Tibial artery (tissue), 4 donors: Measurements from ENCODE around the gene SCYGR1.
"Not testable (repeated sequence)": the region's sequence is repeated elsewhere in the genome, so short reads cannot be mapped to it uniquely, and the experiment has no call there.

ENCODE experiments used
- DNase-seq, 2 donors: peaks; one replicate each; pipeline ENCODE4 v3.0.0-alpha.2; 2019
- H3K27ac ChIP-seq, 2 donors: fragments of 200-600 bp; sonication (generic) in 1 of 2; 1 replicate in 1 of 2; 2 replicates in 1 of 2; pipeline ENCODE4 v1.5.1; 2018 to 2019; ENCODE audit warnings: mild to moderate bottlenecking in 1 of 2
- H3K27me3 ChIP-seq, 2 donors: fragments of 200-600 bp; sonication (generic) in 1 of 2; one replicate each; pipeline versions ENCODE4 v1.5.1 to v1.6.0; 2016 to 2019
- H3K36me3 ChIP-seq, 3 donors: fragments of 200-600 bp; sonication (generic) in 2 of 3; one replicate each; pipeline ENCODE4 v1.5.1; 2016 to 2019; ENCODE audit warnings: mild to moderate bottlenecking in 2 of 3
- H3K4me1 ChIP-seq, 4 donors: fragments of 200-600 bp; sonication (generic) in 2 of 4; 1 replicate in 3 of 4; 2 replicates in 1 of 4; pipeline ENCODE4 v1.5.1; 2016 to 2019
- H3K4me3 ChIP-seq, 2 donors: fragments of 200-600 bp; sonication (generic) in 1 of 2; 1 replicate in 1 of 2; 2 replicates in 1 of 2; pipeline ENCODE4 v1.5.1; 2018 to 2019; ENCODE audit warnings: mild to moderate bottlenecking in 2 of 2
- H3K9me3 ChIP-seq, 3 donors: fragments of 200-600 bp; sonication (generic) in 1 of 3; one replicate each; pipeline ENCODE4 v1.5.1; 2016 to 2019
- intact Hi-C: fragments of 100-400 bp; cut with DNase I; formaldehyde crosslinking; loops from one replicate; pipeline ENCODE4 v1.15.0; 2023; ENCODE audit warnings: low total_unique reads
- TF ChIP-seq, protein P1 (sequence below), 2 experiments: fragments of 200-600 bp in 1 of 2; fragments of 450-650 bp in 1 of 2; IDR thresholded peaks; one replicate each; pipeline ENCODE4 v1.5.1; 2017 to 2019; ENCODE audit warnings: antibody characterized with exemption in 2 of 2, mild to moderate bottlenecking in 1 of 2, moderate library complexity in 1 of 2

SCYGR1 gene

DNA sequence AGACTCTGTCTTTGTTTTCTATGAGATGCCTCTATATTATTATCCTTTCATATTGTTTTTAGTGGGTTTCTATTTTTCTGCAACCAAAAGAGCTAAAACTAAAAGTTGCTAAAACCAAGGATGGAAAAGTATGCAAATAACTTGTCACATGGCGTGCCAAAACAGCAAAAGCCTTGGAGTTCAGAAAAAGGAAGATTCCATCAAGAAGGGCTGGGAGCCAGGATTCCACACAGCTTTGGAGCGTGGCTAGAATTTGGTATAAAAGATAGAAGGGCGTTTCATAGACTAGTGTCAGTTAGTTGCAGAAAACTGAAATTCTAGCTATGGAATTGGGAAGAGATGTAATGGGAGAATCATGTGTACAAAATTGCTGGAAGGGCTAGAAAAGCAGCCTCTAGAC, 4.1 kb downstream of the SCYGR1 start:
- intact Hi-C loops: no loop called here
- DNase-seq: no peak
- H3K27me3 ChIP-seq: peaks cover 0 to 4% of the 10 kb centered on the region in 2 donors

DNA sequence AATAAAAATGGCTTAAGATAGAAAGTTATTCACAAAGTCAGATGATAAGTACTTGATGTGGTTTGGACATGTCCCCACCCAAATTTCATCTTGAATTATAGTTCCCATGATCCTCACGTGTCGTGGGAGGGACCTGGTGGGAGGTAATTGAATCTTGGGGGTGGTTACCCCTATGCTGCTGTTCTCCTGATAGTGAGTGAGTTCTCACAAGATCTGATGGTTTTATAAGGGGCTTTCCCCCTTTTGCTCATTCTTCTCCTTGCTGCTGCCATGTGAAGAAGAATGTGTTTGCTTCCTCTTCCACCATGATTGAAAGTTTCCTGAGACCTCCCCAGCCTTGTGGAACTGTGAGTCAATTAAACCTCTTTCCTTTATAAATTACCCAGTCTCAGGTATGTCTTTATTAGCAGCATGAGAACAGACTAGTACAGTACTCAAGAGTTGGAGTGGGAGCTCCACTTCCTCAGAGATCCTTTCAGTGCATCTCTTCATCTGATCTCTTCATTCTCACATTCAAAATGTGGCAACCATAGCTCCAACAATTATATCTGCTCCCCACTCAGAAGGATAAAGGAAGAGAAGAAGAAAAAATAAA, 5.4 kb downstream of the SCYGR1 start:
- H3K9me3 ChIP-seq, H3K27me3 ChIP-seq, H3K36me3 ChIP-seq, H3K4me1 ChIP-seq, H3K27ac ChIP-seq, DNase-seq, intact Hi-C loops, H3K4me3 ChIP-seq: not testable (repeated sequence)

More for the DNA sequence above, 4.1 kb downstream of the SCYGR1 start:
- no peak overlapping the region for H3K27ac ChIP-seq
- H3K4me1 ChIP-seq: no peaks in the 10 kb centered on the region
- TF ChIP-seq, protein P1, sequence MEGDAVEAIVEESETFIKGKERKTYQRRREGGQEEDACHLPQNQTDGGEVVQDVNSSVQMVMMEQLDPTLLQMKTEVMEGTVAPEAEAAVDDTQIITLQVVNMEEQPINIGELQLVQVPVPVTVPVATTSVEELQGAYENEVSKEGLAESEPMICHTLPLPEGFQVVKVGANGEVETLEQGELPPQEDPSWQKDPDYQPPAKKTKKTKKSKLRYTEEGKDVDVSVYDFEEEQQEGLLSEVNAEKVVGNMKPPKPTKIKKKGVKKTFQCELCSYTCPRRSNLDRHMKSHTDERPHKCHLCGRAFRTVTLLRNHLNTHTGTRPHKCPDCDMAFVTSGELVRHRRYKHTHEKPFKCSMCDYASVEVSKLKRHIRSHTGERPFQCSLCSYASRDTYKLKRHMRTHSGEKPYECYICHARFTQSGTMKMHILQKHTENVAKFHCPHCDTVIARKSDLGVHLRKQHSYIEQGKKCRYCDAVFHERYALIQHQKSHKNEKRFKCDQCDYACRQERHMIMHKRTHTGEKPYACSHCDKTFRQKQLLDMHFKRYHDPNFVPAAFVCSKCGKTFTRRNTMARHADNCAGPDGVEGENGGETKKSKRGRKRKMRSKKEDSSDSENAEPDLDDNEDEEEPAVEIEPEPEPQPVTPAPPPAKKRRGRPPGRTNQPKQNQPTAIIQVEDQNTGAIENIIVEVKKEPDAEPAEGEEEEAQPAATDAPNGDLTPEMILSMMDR (IDR thresholded peaks at IDR 0.05): no peak
- H3K9me3 ChIP-seq: no peaks in the 10 kb centered on the region
- H3K4me3 ChIP-seq: no peak overlapping the region
- H3K36me3 ChIP-seq: no peaks in the 10 kb centered on the region

DNA sequence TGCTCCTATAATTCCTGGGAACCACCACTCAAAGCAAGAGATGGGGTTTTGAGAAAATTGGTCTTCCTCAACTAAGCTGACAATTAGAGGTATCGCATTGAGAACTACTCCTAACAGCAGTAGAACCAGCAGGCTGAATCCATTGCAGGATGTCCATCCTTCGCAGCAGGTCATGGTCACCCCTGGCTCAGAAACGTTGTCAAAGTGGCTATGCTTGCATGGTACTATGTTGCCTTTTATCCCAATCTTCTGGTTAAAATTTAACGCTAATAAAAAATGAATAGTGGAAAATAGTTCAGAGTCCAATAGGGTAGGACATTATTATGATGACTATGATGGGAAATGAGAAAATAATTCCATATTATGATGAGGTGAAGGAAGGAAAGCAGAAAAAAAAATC, 8.7 kb downstream of the SCYGR1 start, which contains the start of gene TM4SF20:
Gene TM4SF20, minus strand, starts transcription at position 212 of the 400 bp plus-strand sequence. Its CDS starts 38 bp downstream, at position 174.
- H3K27me3 ChIP-seq: peaks cover 0 to 4% of the 10 kb centered on the region in 2 donors
- no peak within 1 kb of the TSS for H3K4me3 ChIP-seq
- DNase-seq: no peak
- no peaks in the 10 kb centered on the region for H3K9me3 ChIP-seq
- H3K27ac ChIP-seq: no peak within 1 kb of the TSS
- intact Hi-C loops: no loop called here
- H3K4me1 ChIP-seq: no peaks in the 10 kb centered on the region
- TF ChIP-seq, protein P1 (IDR thresholded peaks at IDR 0.05): no peak
- H3K36me3 ChIP-seq: no peaks in the 10 kb centered on the region

DNA sequence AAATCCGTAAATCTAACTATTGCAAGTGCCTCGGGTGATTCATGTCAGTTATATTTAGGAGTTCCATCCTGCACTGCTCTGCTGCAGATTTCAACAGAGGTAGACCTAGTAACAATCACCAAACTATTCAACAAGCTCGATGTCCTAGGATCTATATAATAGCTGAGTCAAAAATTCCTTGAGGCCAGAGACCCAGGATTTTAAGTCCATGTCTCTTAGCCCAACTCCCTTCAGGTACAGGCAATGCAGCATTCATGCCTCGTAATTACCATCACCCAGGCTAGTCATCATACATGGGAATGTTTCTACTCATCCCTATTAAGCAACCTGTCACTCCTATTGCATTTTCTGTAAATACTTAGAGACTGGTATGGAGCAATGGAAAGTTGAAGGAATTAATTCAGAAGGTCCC, 9.4 kb downstream of the SCYGR1 start:
- H3K4me3 ChIP-seq: no peak overlapping the region
- no peak overlapping the region for H3K27ac ChIP-seq
- H3K27me3 ChIP-seq: peaks cover 0 to 4% of the 10 kb centered on the region in 2 donors
- no peaks in the 10 kb centered on the region for H3K36me3 ChIP-seq
- no peak for DNase-seq
- intact Hi-C loops: no loop called here
- no peaks in the 10 kb centered on the region for H3K9me3 ChIP-seq
- no peaks in the 10 kb centered on the region for H3K4me1 ChIP-seq
- TF ChIP-seq, protein P1 (IDR thresholded peaks at IDR 0.05): no peak

DNA sequence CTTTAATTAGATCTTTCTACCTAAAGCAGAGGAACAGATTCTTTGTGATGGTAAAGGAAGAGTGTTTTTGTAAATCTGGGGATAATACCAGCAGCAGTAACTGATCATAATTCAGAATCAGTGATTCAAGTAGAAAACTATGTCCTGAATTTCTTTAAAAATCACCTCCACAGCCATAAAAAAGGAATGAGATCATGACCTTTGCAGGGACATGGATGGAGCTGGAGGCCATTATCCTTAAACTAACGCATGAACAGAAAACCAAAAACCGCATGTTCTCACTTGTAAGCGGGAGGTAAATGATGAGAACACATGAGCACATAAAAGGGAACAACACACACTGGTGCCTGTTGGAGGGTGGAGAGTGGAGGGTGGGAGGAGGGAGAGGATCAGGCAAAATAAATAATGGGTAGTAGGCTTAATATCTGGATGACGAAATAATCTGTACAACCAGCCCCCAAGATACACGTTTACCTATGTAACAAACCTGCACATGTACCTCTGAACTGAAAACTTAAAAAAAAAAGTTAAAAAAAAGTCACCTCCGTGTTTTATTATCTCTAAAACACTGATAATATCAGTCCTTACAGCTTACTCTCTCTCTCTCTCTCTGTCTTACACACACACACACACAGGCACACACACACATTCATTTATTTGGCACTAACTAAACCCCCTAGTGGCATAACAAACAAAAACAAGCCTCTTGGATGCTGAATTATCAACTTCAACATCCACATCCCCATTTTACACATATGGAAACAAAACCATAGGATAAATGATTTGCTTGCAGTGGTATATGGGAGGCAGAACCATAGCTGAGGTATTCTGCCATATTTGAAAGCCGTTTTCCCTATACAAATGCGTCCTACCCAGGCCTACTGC, 10.0 kb downstream of the SCYGR1 start:
- no peak for DNase-seq

More for the DNA sequence above, 10.0 kb downstream of the SCYGR1 start:
- TF ChIP-seq, protein P1 (IDR thresholded peaks at IDR 0.05): no peak
- Histone ChIP-seq H3K27ac (no peak overlapping the region), H3K27me3 (peaks cover 0 to 4% of the 10 kb centered on the region in 2 donors), H3K4me3 (no peak overlapping the region), H3K9me3 (no peaks in the 10 kb centered on the region), H3K36me3 (no peaks in the 10 kb centered on the region), H3K4me1 (no peaks in the 10 kb centered on the region)
- intact Hi-C loops: no loop called here
